HG02798 (cell line): ENCODE results near the gene NTHL1.
"Not testable (repeated sequence)": the region's sequence is repeated elsewhere in the genome, so short reads cannot be mapped to it uniquely, and the experiment has no call there.

Source experiments
- ATAC-seq: cut with Tn5 transposase; IDR thresholded peaks from one replicate; pipeline ENCODE4 v1.9.1; 2021; ENCODE audit warnings: mild to moderate bottlenecking; ENCODE audit not compliant: unreplicated experiment, poor library complexity

NTHL1 gene

GRCh38 chr16:2015117-2015946 lies 32.3 kb downstream of the NTHL1 start:
- no peak for ATAC-seq

DNA sequence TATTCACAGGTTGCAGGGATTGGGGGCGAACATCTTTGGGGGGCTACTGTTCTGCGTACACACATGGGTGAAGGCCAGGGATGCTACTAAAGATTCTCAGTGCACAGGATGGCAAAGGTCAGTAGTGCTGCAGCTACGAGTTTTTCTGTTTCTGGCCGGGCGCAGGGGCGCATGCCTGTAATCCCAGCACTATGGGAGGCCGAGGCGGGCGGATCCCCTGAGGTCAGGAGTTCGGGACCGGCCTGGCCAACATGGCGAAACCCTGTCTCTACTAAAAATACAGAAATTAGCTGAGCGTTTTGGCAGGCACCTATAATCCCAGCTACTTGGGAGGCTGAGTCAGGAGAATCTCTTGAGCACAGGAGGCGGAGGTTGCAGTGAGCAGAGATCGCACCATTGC lies 34.1 kb downstream of the NTHL1 start:
- ATAC-seq: no peak

GRCh38 chr16:2011726-2012125 lies 35.9 kb downstream of the NTHL1 start:
- ATAC-seq: not testable (repeated sequence)

DNA sequence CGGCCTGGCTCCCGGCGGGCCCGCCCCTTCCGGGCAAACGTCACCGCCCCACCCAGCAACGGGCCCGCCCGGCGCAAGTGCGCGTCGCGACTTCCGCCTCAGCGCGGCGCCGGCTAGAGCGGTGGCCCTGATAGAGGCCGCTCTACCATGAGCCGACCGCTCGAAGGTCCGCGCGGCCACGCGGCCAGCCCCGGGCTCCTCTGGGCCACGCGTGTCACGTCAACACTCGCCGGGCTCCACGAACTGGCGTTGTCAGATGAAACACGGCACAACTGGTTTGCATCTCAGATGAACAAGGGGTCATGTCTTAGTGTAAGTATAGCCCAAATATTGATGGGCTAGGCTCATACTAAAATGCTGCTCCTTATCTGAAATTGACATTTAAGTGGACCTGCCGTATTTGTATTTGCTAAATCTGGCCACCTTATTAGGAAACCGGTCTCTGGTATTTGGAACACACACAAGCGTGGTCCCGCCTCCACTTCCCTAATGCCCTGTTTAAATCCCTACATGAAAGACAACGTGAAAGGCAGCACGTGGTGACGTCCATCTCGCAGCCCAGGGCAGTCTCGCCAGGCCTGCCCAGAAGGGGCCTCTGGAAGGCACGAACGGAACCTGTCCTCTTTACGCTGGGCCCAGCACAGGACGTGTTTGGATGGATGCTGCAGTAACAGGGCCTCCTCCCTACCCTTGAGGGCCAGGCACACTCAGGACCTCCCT lies 37.7 kb downstream of the NTHL1 start, which contains the start of gene ZNF598:
ZNF598 (minus strand) TSS at position 31 of the 720 bp plus-strand sequence.
- ATAC-seq: peak; percentile 89

GRCh38 chr16:2009164-2009711 lies 38.4 kb downstream of the NTHL1 start:
- ATAC-seq: peak; percentile 42

- ATAC-seq: peak; percentile 4
Observed at GRCh38 chr16:2008631-2009163, 38.9 kb downstream of the NTHL1 start.

DNA sequence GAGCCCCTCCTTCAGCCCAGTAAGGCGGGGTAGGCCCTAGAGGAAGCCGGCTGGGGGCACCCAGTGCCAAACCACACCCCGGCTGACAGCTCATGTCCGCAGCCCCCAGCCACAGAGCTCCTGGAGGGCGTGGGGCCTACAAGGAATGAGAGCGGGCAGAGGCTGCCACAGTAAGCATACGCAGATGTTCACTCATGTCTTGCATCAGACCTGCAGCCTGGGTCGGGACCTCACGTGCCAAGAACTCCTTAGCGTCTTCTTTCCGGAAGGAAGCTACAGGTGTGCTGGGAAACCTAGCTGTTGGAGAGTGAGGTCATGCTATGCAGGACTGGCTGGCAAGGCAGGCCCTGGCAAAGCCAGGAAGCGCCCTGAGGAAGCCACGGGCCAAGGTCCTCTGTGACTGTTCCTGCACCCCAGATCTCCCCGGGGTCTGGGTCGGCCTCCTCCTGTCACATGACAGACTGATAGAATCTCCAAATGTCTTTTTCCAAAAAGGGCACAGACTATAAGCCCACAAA lies 39.6 kb downstream of the NTHL1 start:
- no peak for ATAC-seq

DNA sequence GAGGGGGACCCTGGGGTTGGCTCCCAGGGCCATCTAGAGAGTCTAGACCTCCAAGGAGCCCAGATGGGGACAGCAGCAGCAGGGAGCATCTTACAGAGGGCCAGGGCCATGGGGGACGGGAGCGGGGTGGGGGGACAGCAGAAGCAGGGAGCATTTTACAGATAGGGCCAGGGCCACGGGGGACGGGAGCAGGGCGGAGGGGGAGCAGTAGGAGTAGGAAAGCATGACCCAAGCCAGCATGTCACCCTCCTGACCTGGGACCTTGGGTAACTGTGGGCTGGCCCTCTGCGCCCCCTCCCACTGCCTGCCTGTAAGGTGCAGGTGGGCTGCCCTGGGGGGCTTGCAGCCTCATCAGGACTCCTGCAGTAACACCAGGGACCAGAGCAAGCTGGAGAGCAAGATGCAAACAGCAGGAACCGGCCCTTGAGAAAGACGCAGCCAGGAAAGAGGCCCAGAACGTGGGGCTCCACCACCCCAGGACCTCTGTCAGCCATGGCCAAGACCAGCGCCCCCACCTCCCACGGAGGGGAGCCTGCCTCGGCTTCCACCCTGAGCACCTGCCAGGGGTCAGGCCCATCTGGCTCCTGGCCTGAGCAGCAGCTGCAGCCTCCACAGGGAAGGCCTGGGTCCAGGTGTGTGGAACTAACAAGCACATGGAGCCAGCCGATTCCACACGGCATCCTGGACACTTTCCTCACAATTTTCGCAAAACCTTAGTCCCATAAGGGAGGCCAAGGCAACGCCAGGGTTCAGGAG lies 40.4 kb downstream of the NTHL1 start:
- no peak for ATAC-seq

GRCh38 chr16:2006317-2006716 lies 41.3 kb downstream of the NTHL1 start:
- no peak for ATAC-seq

DNA sequence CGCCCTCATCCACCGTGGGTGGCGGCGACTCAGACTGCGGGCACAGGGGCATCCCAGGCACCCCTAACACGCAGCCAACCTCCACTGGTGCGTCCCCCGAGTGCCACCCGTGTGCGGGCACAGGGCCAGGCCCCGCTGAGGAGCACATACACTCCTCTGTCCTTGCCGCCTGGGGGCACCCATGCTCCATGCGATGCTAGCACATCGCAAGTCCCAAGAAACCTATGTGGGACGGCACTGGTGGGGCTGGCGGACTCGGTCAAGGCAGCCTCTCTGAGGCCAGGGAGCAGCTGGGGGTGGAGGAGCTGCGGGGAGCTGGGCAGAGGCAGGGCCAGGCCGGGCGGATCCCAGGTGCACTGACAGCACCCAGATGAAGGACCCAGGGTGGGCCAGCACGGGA lies 42.0 kb downstream of the NTHL1 start:
- ATAC-seq: no peak

DNA sequence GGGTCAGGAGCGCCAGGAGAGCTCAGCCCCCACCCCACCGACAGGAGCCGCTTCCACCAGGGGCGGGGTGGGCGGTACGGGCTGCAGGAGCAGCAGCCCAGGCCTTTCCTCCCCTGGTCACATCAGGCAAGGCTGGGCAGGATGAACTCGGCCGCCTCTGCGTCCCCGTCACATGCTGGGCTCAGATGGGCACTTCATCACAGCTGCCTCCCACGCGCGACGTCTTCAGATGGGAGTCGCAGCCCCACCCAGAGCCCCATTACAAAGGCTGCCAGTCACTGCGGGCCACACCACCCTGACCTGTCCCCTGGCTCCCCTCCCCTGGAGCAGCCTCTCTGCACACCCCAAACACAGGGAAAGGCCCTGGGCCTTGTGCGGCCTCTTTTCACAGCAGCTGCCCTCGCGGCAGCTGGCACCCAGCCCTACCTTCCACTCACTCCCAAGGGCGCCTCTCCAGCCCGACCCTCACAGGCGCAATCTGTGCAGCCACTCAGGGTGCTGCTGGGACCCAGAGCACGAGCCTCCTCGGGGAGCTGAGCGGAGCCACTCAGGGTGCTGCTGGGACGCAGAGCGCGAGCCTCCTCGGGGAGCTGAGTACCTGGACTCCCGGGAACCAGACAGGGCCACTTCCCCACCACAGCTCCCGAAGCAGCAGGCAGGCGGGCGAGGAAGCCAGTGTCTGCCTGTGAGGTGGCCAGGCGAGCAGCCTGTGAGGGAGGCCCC lies 42.7 kb downstream of the NTHL1 start:
- no peak for ATAC-seq

GRCh38 chr16:2003827-2004641 lies 43.6 kb downstream of the NTHL1 start:
- ATAC-seq: peak; percentile 72

GRCh38 chr16:2003231-2003826 lies 44.3 kb downstream of the NTHL1 start:
- ATAC-seq: no peak

- no peak for ATAC-seq
Observed at GRCh38 chr16:2002406-2003230, 45.0 kb downstream of the NTHL1 start.

DNA sequence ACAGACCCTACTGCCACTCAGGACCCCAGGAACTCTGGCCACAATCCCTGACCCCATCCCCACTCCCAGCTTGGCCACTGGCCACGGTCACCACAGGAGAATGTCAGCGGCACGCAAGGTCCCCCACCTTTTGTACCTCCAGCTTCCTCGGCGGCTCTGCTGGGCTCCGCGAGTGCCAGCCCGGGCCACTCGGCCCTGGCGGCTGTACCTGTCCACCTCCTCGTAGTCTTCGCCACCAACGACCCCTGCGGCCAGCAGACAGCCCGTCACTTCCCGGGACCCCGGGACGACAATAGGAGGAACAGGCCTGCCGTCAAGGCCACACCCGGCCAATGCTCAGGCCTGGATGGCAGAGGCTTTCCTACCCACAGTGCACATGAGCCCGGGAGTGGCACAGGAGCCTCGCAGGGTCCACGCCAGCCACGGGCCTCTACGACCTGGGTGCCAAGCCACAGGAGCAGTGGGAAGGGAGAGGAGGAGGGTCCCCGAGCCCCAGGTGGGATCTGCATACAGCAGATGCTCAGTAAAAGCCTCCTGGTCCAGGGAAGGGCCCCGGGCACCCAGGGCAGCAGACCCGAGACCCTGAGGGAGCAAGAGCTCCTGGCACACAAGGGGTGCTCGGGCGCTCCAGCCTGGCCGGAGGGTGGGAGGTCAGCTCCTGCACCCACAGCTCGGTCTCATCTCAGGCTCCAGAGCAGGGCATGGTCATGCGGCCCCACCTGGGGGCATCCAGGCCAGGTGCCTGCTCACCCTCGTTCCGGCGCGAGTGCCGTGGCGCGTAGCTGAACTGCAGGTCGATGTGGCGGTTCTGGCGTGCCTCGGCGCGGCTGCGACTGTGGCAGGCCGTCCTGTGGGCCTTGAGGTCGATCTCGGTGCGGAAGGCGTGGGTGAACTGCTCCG lies 45.9 kb downstream of the NTHL1 start:
- no peak for ATAC-seq

GRCh38 chr16:2001035-2001434 lies 46.6 kb downstream of the NTHL1 start:
- ATAC-seq: no peak
